Liver (tissue), 3 donors: ENCODE measurements around the gene CDC45.

Experiments
- GABPA ChIP-seq, 2 donors: IDR thresholded peaks in 1 of 2; conservative IDR thresholded peaks in 1 of 2; 2 replicates each; pipeline ENCODE4 v1.6.1; 2016; ENCODE audit warnings: antibody characterized with exemption in 2 of 2, mild to moderate bottlenecking in 1 of 2, moderate library complexity in 1 of 2
- RAD21 ChIP-seq, 2 donors: IDR thresholded peaks; 2 replicates each; pipeline ENCODE4 v1.6.1; 2016; ENCODE audit warnings: antibody characterized with exemption in 2 of 2, mild to moderate bottlenecking in 2 of 2
- TAF1 ChIP-seq: conservative IDR thresholded peaks from 2 replicates; pipeline ENCODE4 v1.6.1; 2016; ENCODE audit warnings: antibody characterized with exemption, mild to moderate bottlenecking
- TF ChIP-seq, protein P1 (sequence below): fragments of 150-350 bp; IDR thresholded peaks from 2 replicates; pipeline ENCODE4 v1.5.1; 2017; ENCODE audit warnings: improper control_type of control experiment, low read depth, low read length; ENCODE audit not compliant: missing input control
- TF ChIP-seq, protein P2 (sequence below): IDR thresholded peaks from 2 replicates; pipeline ENCODE4 v1.6.1; 2016; ENCODE audit warnings: antibody characterized with exemption, mild to moderate bottlenecking
- TF ChIP-seq, protein P3 (sequence below): IDR thresholded peaks from 2 replicates; pipeline ENCODE4 v1.6.1; 2016; ENCODE audit warnings: antibody characterized with exemption
- donor health status: healthy.
- donor health status: healthy.

DNA sequence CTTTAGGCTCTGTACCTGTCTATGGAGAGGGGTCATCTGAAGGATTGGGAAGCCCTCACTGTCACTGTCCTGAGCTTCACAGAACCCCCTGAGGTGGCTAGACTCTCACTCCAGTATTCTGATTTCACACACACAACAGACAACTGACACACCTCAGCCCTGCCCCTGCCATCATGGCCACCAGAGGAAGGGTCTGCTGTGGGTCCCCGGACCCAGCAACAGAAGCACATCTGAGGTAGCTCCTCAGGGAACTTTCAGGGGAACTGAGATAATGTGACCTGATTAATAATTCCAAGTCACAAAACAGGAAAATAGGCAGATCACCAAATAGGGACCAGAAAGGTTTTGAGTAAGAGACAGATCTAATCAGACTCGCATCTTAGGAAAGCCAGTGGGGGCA, 24.7 kb upstream of the CDC45 start:
- TF ChIP-seq TAF1, result no peak
- TF ChIP-seq, protein P1, sequence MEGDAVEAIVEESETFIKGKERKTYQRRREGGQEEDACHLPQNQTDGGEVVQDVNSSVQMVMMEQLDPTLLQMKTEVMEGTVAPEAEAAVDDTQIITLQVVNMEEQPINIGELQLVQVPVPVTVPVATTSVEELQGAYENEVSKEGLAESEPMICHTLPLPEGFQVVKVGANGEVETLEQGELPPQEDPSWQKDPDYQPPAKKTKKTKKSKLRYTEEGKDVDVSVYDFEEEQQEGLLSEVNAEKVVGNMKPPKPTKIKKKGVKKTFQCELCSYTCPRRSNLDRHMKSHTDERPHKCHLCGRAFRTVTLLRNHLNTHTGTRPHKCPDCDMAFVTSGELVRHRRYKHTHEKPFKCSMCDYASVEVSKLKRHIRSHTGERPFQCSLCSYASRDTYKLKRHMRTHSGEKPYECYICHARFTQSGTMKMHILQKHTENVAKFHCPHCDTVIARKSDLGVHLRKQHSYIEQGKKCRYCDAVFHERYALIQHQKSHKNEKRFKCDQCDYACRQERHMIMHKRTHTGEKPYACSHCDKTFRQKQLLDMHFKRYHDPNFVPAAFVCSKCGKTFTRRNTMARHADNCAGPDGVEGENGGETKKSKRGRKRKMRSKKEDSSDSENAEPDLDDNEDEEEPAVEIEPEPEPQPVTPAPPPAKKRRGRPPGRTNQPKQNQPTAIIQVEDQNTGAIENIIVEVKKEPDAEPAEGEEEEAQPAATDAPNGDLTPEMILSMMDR, result no peak
- TF ChIP-seq, protein P2, sequence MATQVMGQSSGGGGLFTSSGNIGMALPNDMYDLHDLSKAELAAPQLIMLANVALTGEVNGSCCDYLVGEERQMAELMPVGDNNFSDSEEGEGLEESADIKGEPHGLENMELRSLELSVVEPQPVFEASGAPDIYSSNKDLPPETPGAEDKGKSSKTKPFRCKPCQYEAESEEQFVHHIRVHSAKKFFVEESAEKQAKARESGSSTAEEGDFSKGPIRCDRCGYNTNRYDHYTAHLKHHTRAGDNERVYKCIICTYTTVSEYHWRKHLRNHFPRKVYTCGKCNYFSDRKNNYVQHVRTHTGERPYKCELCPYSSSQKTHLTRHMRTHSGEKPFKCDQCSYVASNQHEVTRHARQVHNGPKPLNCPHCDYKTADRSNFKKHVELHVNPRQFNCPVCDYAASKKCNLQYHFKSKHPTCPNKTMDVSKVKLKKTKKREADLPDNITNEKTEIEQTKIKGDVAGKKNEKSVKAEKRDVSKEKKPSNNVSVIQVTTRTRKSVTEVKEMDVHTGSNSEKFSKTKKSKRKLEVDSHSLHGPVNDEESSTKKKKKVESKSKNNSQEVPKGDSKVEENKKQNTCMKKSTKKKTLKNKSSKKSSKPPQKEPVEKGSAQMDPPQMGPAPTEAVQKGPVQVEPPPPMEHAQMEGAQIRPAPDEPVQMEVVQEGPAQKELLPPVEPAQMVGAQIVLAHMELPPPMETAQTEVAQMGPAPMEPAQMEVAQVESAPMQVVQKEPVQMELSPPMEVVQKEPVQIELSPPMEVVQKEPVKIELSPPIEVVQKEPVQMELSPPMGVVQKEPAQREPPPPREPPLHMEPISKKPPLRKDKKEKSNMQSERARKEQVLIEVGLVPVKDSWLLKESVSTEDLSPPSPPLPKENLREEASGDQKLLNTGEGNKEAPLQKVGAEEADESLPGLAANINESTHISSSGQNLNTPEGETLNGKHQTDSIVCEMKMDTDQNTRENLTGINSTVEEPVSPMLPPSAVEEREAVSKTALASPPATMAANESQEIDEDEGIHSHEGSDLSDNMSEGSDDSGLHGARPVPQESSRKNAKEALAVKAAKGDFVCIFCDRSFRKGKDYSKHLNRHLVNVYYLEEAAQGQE, result no peak
- TF ChIP-seq, protein P3, sequence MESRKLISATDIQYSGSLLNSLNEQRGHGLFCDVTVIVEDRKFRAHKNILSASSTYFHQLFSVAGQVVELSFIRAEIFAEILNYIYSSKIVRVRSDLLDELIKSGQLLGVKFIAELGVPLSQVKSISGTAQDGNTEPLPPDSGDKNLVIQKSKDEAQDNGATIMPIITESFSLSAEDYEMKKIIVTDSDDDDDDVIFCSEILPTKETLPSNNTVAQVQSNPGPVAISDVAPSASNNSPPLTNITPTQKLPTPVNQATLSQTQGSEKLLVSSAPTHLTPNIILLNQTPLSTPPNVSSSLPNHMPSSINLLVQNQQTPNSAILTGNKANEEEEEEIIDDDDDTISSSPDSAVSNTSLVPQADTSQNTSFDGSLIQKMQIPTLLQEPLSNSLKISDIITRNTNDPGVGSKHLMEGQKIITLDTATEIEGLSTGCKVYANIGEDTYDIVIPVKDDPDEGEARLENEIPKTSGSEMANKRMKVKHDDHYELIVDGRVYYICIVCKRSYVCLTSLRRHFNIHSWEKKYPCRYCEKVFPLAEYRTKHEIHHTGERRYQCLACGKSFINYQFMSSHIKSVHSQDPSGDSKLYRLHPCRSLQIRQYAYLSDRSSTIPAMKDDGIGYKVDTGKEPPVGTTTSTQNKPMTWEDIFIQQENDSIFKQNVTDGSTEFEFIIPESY, result no peak
- TF ChIP-seq GABPA (IDR thresholded peaks at IDR 0.05 in 1 of 2, conservative IDR thresholded peaks at IDR 0.05 in 1 of 2), result no peak
- no peak for TF ChIP-seq RAD21 (IDR thresholded peaks at IDR 0.05)
